Omental fat pad (tissue), 4 donors: ENCODE results near the gene RP9. TPM values are rescaled to one million over a fixed set of nuclear protein-coding genes. Genes with fewer than 3 reads are reported as not detected.

Source experiments
- ATAC-seq: fragments of 150-250 bp; one replicate; pipeline ENCODE4 v1.9.1; 2016; ENCODE audit warnings: mild to moderate bottlenecking, moderate library complexity; ENCODE audit not compliant: low FRiP score
- DNase-seq: peaks from one replicate; pipeline ENCODE4 v3.0.0-alpha.2; 2019; ENCODE audit warnings: low spot score
- CTCF ChIP-seq, 3 donors: fragments of 450-650 bp; IDR thresholded peaks; one replicate each; pipeline ENCODE4 v1.5.1; 2016 to 2017; ENCODE audit warnings: antibody characterized with exemption in 3 of 3, mild to moderate bottlenecking in 3 of 3, moderate library complexity in 2 of 3
- total RNA-seq, 4 donors: library from RNA; depleted of rRNA; stranded (reverse); fragments of >200 nt; gene quantifications; one replicate each; pipeline ENCODE4 v1.1.0, GENCODE V29; 2016

The RP9 gene
- total RNA-seq, 4 donors from 2014 or later, result 6.8 to 17.7 (median 9.9) TPM

GRCh38 chr7:33143996-33144718 is 35.0 kb upstream of the RP9 start:
- TF ChIP-seq CTCF (IDR thresholded peaks at IDR 0.05), result no peak
- DNase-seq (no peak), ATAC-seq (no peak)

- no peak for TF ChIP-seq CTCF (IDR thresholded peaks at IDR 0.05)
- DNase-seq, result no peak
- ATAC-seq, result no peak
Measured at GRCh38 chr7:33142585-33142984, 33.4 kb upstream of the RP9 start.

GRCh38 chr7:33137103-33137502 is 27.9 kb upstream of the RP9 start:
- no peak for ATAC-seq
- TF ChIP-seq CTCF (IDR thresholded peaks at IDR 0.05), result no peak
- DNase-seq, result no peak

GRCh38 chr7:33130184-33130583 is 21.0 kb upstream of the RP9 start:
- no peak for DNase-seq
- TF ChIP-seq CTCF (IDR thresholded peaks at IDR 0.05), result no peak
- ATAC-seq, result no peak

- no peak for TF ChIP-seq CTCF (IDR thresholded peaks at IDR 0.05)
Measured at GRCh38 chr7:33129806-33130153, 20.6 kb upstream of the RP9 start.

GRCh38 chr7:33128990-33129805 is 20.0 kb upstream of the RP9 start, which contains the start of gene BBS9:
Gene BBS9, plus strand, starts transcription at chr7:33129564. Its CDS starts 16,689 bp downstream, at chr7:33146253.
- TF ChIP-seq CTCF (IDR thresholded peaks at IDR 0.05), result no peak
- peak; percentile 91 for DNase-seq
- peak; percentile 100 for ATAC-seq

More at GRCh38 chr7:33129806-33130153, 20.6 kb upstream of the RP9 start:
- ATAC-seq, result peak; percentile 5
- DNase-seq, result no peak
